Activated CD4-positive, alpha-beta T cell treated with anti-CD3 and anti-CD28 coated beads, Interleukin-2, amount 10 ng/mL, durations not matched to agents 24 days and 14 days (primary cell): ENCODE results near the gene PTPRN2. TPM values are rescaled to one million over a fixed set of nuclear protein-coding genes. Genes with fewer than 3 reads are reported as not detected.

Experiments used
- DNase-seq: peaks from one replicate; pipeline ENCODE4 v3.0.0; 2022
- H3K27ac Mint-ChIP-seq: one replicate; pipeline ENCODE4 v1.8.0; 2022; ENCODE audit warnings: mild to moderate bottlenecking, mixed read lengths
- H3K27me3 Mint-ChIP-seq: one replicate; pipeline ENCODE4 v1.8.0; 2022; ENCODE audit warnings: mixed read lengths
- H3K36me3 Mint-ChIP-seq: one replicate; pipeline ENCODE4 v1.8.0; 2022; ENCODE audit warnings: low read depth, mild to moderate bottlenecking, mixed read lengths
- H3K4me1 Mint-ChIP-seq: one replicate; pipeline ENCODE4 v1.8.0; 2021; ENCODE audit warnings: mixed read lengths
- H3K4me3 Mint-ChIP-seq: one replicate; pipeline ENCODE4 v1.8.0; 2022; ENCODE audit warnings: mild to moderate bottlenecking, moderate library complexity, mixed read lengths
- H3K9me3 Mint-ChIP-seq: one replicate; pipeline ENCODE4 v1.8.0; 2021; ENCODE audit warnings: mixed read lengths
- intact Hi-C: fragments of 100-400 bp; cut with micrococcal nuclease; formaldehyde crosslinking; loops from one replicate; pipeline ENCODE4 v1.15.1; 2023
- total RNA-seq: library from RNA; stranded (reverse); gene quantifications from 2 replicates; pipeline ENCODE4 v1.2.3, GENCODE V29; 2022

The PTPRN2 gene
- total RNA-seq, 1 donor from 2014 or later, result 0.33 TPM

DNA sequence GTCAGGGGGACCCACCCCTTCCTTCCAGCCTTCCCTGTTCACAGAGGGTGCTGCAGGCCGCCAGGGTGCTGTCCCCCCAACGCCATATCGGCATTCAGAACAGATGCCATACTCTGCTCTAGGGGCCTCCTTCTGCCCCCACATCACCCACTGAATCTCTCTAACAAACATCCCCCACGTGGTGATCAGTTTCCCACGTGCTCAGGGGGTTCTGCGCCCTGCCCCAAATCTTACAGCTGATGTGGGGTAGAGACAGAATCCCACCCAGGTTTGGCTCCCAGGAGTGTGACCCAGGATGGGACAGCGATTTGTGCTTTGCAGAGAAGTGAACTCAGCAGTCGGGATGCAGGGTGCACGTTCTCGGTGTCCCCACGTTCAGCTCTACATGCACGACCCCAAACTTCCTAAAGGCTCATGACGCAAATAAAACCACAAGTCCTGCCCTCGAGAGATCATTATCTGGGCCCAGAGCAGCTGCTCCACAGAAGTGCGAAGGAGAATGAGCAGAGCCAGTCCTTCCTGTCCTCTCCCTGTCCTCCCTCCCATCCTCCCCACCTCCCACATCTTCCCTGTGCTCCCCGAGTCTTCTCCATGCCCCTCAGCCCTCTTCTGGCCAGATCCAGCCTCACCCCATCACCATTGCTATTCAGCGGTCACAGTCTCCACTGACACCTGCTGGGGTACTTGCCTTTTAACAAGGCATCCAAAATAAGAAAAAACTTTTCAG is 827.5 kb downstream of the PTPRN2 start:
- Mint-ChIP-seq H3K9me3 (peaks cover 14% of the 10 kb centered on the region), H3K27ac (no peak overlapping the region), H3K27me3 (peaks cover 3% of the 10 kb centered on the region), H3K36me3 (no peaks in the 10 kb centered on the region), H3K4me3 (no peak overlapping the region), H3K4me1 (no peaks in the 10 kb centered on the region)
- intact Hi-C loops, result no loop called here
- DNase-seq, result no peak

DNA sequence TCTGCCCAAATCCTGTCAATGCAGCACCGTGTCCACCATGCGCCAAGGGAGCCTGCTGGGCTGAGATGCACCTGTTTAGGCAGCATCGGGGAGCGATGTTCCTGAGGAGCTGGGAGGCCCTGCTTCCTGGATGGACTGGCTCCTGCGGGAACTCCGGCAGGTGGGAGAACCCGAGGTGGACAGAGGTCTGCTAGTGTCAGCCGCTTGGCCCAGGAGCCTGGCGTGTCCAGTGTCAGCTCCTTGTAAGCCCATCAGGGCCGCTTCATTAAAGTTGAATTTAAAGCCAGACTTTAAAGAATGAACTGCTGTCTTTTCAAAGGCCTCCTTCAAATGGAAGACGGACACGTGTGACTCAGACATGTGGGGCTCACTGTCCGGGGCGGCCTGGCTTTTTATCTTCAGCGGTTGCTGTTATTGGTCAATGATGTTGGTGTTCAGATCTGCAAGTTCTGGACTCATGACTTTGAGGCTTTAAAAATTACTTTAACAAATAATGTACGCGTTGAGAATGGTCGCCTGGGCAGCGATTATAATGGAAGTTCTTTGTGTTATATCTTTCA is 828.3 kb downstream of the PTPRN2 start:
- peaks cover 3% of the 10 kb centered on the region for H3K27me3 Mint-ChIP-seq
- DNase-seq, result no peak
- H3K27ac Mint-ChIP-seq, result no peak overlapping the region
- no peaks in the 10 kb centered on the region for H3K36me3 Mint-ChIP-seq
- peaks cover 8% of the 10 kb centered on the region for H3K9me3 Mint-ChIP-seq
- H3K4me1 Mint-ChIP-seq, result no peaks in the 10 kb centered on the region
- no peak overlapping the region for H3K4me3 Mint-ChIP-seq
- intact Hi-C loops, result no loop called here

DNA sequence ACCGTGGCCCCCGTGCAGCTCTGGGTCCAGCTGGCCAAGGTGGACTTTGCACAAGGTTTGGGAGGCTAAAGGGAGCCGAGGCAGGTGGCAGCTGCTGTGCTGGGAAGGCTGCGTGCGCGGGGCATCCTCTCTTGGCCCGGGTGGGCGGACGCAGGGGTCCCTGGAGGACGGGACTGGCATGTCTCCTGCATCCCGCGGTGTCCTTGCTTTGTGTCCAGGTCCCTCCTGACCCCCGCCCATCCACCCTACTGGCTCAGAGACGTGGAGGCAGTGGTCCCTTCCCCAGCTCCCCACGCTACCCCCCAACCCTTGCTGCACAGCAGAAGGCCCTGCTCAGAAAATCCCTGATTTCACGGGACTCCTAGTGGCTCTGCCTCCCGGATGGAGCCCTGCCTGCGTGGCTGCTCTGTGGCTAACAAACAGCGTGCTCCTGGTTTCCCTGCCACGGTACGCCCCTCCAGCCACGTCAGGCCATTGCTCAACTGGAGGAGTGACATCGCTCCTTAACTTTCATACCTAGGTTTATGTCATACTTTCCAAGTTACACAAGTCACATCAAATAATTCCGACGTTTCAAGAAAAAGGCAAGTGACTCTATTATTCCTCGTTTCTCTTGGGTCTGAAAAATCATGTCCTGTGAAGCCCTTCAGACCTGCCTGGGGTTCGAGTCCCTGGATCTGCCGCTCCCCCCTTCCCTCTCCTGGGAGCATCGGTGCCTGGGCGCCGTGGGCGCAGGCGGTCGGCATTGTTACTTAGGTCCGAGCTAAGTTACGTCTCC is 829.0 kb downstream of the PTPRN2 start:
- intact Hi-C loops, result no loop called here
- H3K9me3 Mint-ChIP-seq, result peaks cover 1% of the 10 kb centered on the region
- H3K36me3 Mint-ChIP-seq, result no peaks in the 10 kb centered on the region
- H3K4me3 Mint-ChIP-seq, result no peak overlapping the region
- H3K4me1 Mint-ChIP-seq, result no peaks in the 10 kb centered on the region
- no peak for DNase-seq
- H3K27me3 Mint-ChIP-seq, result peaks cover 3% of the 10 kb centered on the region
- H3K27ac Mint-ChIP-seq, result no peak overlapping the region

DNA sequence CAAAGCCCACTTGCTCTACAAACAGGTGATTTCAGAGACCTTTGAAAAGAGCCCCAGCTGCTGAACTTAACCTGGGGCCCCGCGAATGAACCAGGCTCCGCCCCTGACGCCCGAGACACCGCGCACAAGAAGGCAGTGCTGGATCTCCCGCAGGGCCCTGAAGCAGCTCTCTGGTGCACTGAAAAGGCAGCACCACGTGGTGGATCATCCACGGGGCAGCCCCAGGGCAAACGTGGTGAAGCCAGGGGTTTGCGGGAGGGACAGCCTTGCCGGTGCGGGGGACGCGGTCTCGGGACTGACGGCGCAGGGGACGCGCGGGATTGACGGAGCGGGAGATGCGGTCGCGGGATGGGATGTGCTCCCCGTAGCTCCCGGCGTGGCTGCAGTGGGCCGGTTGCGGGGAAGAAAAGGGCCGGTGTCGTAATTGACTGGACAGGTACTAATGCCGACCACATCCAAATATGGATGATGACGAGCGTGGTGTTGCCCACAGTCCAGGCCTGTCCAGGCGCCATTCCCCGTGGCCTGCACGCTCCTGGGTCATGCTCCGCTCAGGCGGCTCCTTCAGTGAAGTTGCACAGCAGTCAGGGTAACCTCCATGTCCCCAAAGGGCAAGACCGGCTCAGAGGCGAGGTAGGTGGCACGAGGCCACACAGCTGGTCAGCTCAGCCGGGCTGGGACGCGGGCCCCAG is 829.7 kb downstream of the PTPRN2 start:
- Mint-ChIP-seq H3K27me3 (peaks cover 3% of the 10 kb centered on the region), H3K4me3 (no peak overlapping the region), H3K36me3 (no peaks in the 10 kb centered on the region), H3K9me3 (no peaks in the 10 kb centered on the region), H3K4me1 (no peaks in the 10 kb centered on the region), H3K27ac (no peak overlapping the region)
- intact Hi-C loops, result no loop called here
- no peak for DNase-seq

DNA sequence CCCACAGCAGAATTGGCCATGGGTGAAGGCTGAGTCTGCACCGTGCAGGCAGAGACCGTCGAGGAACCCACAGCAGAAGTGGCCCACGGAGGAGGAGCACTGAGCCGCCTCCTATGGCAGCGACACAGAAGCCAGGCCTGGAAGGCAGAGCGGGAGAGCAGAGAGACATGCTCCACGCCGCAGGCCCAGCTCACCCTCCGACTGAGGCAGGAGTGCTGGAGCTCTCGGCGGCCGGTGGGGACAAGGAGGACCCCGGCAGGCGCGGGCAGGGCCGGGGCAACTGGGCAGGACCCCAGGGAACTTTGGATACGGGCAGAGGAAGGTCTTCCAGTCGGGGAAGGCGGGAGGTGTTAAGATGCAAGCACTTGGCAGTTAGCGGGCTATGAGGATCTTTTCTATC is 830.4 kb downstream of the PTPRN2 start:
- Mint-ChIP-seq H3K27me3 (peaks cover 3% of the 10 kb centered on the region), H3K9me3 (no peaks in the 10 kb centered on the region), H3K27ac (no peak overlapping the region), H3K36me3 (no peaks in the 10 kb centered on the region), H3K4me1 (no peaks in the 10 kb centered on the region), H3K4me3 (no peak overlapping the region)
- intact Hi-C loops, result no loop called here
- no peak for DNase-seq

DNA sequence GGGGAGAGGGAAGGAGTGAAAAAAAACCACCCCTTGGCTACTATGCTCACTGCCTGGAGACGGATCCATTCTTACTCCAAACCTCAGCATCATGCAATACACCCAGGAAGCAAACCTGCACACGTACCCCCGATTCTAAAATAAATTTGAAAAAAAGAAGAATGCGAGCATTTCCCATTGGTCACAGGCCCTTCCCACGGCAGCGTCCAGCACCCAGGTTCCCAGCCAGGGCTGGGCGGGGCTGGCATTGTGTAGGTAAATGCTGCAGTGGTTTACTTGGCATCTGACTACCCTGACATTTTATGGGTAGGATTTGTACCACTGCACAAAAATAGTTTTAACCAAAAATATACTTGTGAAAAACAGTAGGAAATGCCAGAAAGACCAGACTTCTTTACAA is 831.9 kb downstream of the PTPRN2 start:
- H3K4me3 Mint-ChIP-seq, result no peak overlapping the region
- peaks cover 3% of the 10 kb centered on the region for H3K27me3 Mint-ChIP-seq
- DNase-seq, result no peak
- intact Hi-C loops, result no loop called here
- H3K36me3 Mint-ChIP-seq, result no peaks in the 10 kb centered on the region
- H3K9me3 Mint-ChIP-seq, result no peaks in the 10 kb centered on the region
- H3K4me1 Mint-ChIP-seq, result no peaks in the 10 kb centered on the region
- no peak overlapping the region for H3K27ac Mint-ChIP-seq

DNA sequence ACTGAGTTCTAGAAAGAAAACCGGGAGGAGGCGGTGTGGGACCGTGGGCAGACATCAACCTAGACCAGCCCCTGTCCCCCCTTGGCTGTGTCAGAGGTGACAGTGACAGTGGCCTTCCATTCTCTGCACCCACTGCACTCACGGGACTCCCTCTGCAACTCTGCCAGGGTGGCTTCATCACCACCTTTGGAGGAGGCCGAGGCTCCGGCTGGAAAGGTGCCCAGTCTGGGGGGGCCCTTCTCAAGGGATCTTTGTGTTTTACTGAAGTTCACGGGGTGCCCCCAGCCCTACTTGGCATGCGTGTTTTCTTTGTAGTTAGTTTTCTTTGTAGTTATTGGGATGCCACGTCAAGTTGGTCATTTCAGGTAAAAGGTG is 833.2 kb downstream of the PTPRN2 start:
- H3K4me1 Mint-ChIP-seq, result no peaks in the 10 kb centered on the region
- H3K27me3 Mint-ChIP-seq, result no peaks in the 10 kb centered on the region
- H3K27ac Mint-ChIP-seq, result no peak overlapping the region
- no peak for DNase-seq
- no peak overlapping the region for H3K4me3 Mint-ChIP-seq
- no peaks in the 10 kb centered on the region for H3K36me3 Mint-ChIP-seq
- intact Hi-C loops, result no loop called here
- H3K9me3 Mint-ChIP-seq, result no peaks in the 10 kb centered on the region

DNA sequence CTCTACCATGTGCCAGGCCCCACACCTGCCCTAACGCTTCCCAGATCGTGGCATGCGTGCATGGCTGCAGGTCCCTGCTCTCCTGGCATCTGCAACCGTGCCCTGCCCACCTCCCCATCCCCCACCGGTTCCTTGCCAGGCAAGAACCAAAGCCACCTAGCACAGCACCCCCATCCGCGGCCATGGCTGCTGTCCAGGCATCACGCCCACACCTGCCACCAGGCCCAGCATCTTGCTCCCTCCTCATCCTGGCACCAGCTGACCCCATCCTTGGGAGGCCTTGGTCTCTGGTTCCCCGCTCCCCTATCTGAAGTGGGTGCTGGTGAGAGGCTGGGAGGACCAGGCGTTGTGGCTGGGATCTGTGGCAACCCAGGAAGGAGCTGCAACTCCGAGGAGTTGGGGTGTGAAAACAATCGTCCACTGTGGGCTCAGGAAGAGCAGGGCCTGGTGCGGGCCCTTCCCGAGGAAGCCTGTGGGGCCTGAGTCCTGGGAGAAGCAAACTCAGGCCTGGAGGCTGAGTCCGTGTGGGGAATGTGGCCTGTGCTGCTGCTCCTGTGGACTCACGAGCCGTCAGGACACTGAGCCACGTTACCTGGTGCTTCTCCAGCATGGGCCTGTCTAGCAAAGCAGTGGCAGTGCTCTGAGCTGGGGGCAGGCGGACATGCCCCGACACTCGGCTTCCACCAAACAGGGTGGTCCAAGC is 833.8 kb downstream of the PTPRN2 start:
- intact Hi-C loops, result no loop called here
- H3K36me3 Mint-ChIP-seq, result no peaks in the 10 kb centered on the region
- H3K9me3 Mint-ChIP-seq, result no peaks in the 10 kb centered on the region
- no peak overlapping the region for H3K27ac Mint-ChIP-seq
- no peak overlapping the region for H3K4me3 Mint-ChIP-seq
- no peaks in the 10 kb centered on the region for H3K4me1 Mint-ChIP-seq
- no peaks in the 10 kb centered on the region for H3K27me3 Mint-ChIP-seq
- DNase-seq, result no peak

DNA sequence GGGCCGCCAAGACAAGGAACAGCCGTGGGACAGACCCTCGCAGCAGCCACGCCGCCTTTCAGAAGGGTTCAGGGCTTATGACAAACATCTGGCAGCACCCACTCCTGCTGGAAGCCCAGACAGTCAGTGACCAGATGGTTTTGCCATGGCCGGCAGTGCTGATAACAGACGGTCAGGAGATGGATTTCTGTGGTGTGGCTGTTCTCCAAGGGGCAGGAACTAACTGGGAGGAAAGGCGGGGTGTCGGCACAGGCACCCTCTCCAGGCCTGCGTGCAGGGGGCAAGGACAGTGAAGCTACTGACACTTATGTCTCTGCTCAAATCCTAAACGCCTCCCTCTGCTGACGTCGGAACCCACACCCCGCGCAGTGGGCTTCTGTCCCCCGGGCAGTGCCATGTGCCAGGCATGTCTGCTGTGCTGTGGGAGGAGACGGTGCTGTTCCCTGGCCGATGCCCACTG is 834.8 kb downstream of the PTPRN2 start:
- H3K4me3 Mint-ChIP-seq, result no peak overlapping the region
- no peaks in the 10 kb centered on the region for H3K4me1 Mint-ChIP-seq
- no peaks in the 10 kb centered on the region for H3K9me3 Mint-ChIP-seq
- DNase-seq, result no peak
- H3K27me3 Mint-ChIP-seq, result no peaks in the 10 kb centered on the region
- no peaks in the 10 kb centered on the region for H3K36me3 Mint-ChIP-seq
- intact Hi-C loops, result no loop called here
- H3K27ac Mint-ChIP-seq, result no peak overlapping the region

DNA sequence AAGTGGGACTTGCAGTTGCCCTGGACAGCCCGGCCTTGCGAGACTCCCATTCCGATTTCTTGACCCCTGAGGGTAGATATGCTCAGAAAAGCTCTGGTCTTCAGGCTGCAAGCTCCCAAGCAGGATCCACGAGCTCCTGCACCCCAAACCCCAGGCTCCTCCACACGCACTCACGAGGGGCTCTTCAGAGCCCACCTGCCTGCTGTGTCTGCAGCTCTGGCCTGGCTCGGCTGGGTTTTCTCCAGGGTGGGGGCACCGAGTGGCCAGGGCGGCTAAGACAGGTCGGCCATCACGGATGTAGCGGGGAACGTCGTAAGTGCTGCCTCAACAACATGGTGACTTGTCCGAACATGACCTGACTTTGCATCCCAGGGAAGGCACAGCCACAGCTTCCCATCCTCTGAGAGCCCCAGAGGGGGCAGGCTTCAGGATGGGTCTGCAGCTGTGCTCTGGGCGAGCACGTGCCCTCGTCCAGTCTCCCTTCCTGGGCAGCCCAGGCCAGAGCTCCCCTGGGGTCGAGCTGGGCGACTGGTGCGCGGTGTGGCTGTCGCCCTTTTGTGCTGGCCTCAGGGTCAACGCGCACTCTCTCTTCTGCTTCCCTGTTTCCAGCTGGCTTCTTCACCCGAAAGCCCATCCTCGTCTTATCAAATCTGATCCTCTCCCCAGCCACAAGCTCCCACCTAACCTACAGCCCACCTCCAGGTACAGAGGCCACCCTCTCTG is 835.5 kb downstream of the PTPRN2 start:
- no peaks in the 10 kb centered on the region for H3K9me3 Mint-ChIP-seq
- DNase-seq, result no peak
- intact Hi-C loops, result no loop called here
- H3K4me3 Mint-ChIP-seq, result no peak overlapping the region
- H3K27me3 Mint-ChIP-seq, result no peaks in the 10 kb centered on the region
- H3K27ac Mint-ChIP-seq, result no peak overlapping the region
- H3K36me3 Mint-ChIP-seq, result no peaks in the 10 kb centered on the region
- no peaks in the 10 kb centered on the region for H3K4me1 Mint-ChIP-seq

DNA sequence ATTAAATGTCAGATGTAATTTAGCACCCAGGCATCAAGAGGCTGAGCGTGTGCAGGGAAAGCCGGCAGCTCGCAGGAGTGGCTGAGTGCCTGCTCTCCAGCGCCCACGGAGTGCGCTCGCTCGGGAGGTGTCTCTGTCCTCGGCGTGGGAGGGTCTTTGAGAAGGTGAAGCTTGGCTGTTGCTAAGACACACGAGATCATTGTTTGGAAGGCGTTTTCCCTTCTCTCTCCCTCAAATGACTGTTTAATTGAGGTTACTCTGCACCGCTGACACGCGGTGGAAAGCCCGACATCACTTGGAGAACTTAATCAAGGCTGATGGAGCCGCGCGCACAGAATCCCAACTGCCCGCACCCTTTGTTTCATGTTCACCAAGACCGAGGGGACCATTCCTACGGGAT is 836.2 kb downstream of the PTPRN2 start:
- DNase-seq, result no peak
- no peaks in the 10 kb centered on the region for H3K36me3 Mint-ChIP-seq
- intact Hi-C loops, result no loop called here
- H3K27ac Mint-ChIP-seq, result no peak overlapping the region
- H3K4me3 Mint-ChIP-seq, result no peak overlapping the region
- no peaks in the 10 kb centered on the region for H3K27me3 Mint-ChIP-seq
- no peaks in the 10 kb centered on the region for H3K4me1 Mint-ChIP-seq
- no peaks in the 10 kb centered on the region for H3K9me3 Mint-ChIP-seq

DNA sequence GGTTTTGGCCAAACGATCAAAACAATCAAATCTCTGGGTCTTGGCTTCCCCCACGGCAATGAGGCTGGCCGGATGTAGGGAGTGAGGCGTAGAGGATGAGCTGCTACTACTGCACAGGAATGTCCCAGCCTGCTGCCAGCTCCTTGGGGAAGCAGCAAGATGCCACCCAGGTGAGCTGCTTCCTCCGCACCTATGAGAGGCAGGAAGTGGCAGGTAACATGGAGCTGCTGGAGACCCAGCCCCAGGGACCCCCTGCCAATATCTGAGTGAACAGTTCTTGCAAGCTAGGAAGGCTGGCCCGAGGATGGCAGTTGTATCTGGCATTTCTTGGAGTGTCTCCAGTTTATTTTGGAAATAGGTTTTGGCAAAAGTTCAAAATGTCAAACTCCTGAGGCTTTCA is 837.3 kb downstream of the PTPRN2 start:
- DNase-seq, result no peak
- H3K36me3 Mint-ChIP-seq, result no peaks in the 10 kb centered on the region
- no peaks in the 10 kb centered on the region for H3K9me3 Mint-ChIP-seq
- no peak overlapping the region for H3K27ac Mint-ChIP-seq
- no peak overlapping the region for H3K4me3 Mint-ChIP-seq
- no peaks in the 10 kb centered on the region for H3K27me3 Mint-ChIP-seq
- no peaks in the 10 kb centered on the region for H3K4me1 Mint-ChIP-seq
- intact Hi-C loops, result no loop called here
